K562 (cell line): ENCODE data around the gene B3GALT4. TPM values are rescaled to one million over a fixed set of nuclear protein-coding genes. Genes with fewer than 3 reads are reported as not detected.

ENCODE experiments used
- BHLHE40 ChIP-seq: IDR thresholded peaks from 2 replicates; pipeline ENCODE4 v1.6.1; 2011; ENCODE audit warnings: low read length, improper control_type of control experiment
- CHD7 ChIP-seq: fragments of 200-600 bp; sonication (generic); IDR thresholded peaks from one replicate; pipeline ENCODE4 v1.6.1; 2012; ENCODE audit warnings: mild to moderate bottlenecking, low read depth, low read length, inconsistent platforms
- ERF ChIP-seq: fragments of 450-650 bp; formaldehyde crosslinking; IDR thresholded peaks from 2 replicates; pipeline ENCODE4 v1.4.0; 2020; ENCODE audit warnings: mild to moderate bottlenecking, mixed read lengths
- FOXP4 ChIP-seq: sonication (generic); formaldehyde crosslinking; IDR thresholded peaks from 2 replicates; pipeline ENCODE4 v1.8.0; 2022; ENCODE audit warnings: mild to moderate bottlenecking, missing genetic modification reagents, borderline replicate concordance
- MTA1 ChIP-seq: fragments of 450-650 bp; IDR thresholded peaks from 2 replicates; pipeline ENCODE4 v1.6.1; 2017; ENCODE audit warnings: borderline replicate concordance
- NR2F6 ChIP-seq: fragments of 450-650 bp; formaldehyde crosslinking; IDR thresholded peaks from 2 replicates; pipeline ENCODE4 v1.4.0; 2020; ENCODE audit warnings: mild to moderate bottlenecking
- NUFIP1 ChIP-seq: fragments of 450-650 bp; IDR thresholded peaks from 2 replicates; pipeline ENCODE4 v1.6.1; 2018; ENCODE audit not compliant: partially characterized antibody
- SREBF2 ChIP-seq: sonication (generic); formaldehyde crosslinking; IDR thresholded peaks from 2 replicates; pipeline ENCODE4 v1.4.0; 2020; ENCODE audit warnings: mild to moderate bottlenecking, missing genetic modification reagents
- TBP ChIP-seq: optimal IDR thresholded peaks from 2 replicates; pipeline ENCODE3; 2011; ENCODE audit warnings: low read depth, low read length, improper control_type of control experiment
- TCF3 ChIP-seq: sonication (generic); formaldehyde crosslinking; IDR thresholded peaks from 2 replicates; pipeline ENCODE4 v1.4.0; 2020; ENCODE audit warnings: mild to moderate bottlenecking, missing genetic modification reagents
- ZNF134 ChIP-seq: fragments of 250-450 bp; sonication (Bioruptor Pico); conservative IDR thresholded peaks from 2 replicates; pipeline ENCODE4 v1.4.0; 2020
- ZNF354B ChIP-seq: fragments of 250-450 bp; sonication (Bioruptor Pico); IDR thresholded peaks from 2 replicates; pipeline ENCODE4 v1.4.0; 2020
- polyA plus RNA-seq, 8 experiments: library from polyadenylated mRNA; depleted of rRNA in 4 of 8; stranded (reverse) in 5 of 8; unstranded in 3 of 8; fragments of >200 nt; fragmentation: Nextera tagmentation in 2 of 8; fragmentation: Illumina TruSeq in 1 of 8; extraction: Ambion mirVana in 2 of 8; extraction: Trizol in 1 of 8; gene quantifications; 2 replicates each; pipeline versions ENCODE4 v1.2.1 to v1.2.3, GENCODE V29; 2011 to 2014; ENCODE audit warnings: inconsistent platforms in 1 of 8, missing spikeins in 1 of 8
- total RNA-seq, 7 experiments: library from RNA; depleted of rRNA in 6 of 7; stranded (reverse); fragments of >200 nt in 6 of 7; fragmentation: Illumina TruSeq in 2 of 7; extraction: Trizol in 2 of 7; gene quantifications; 2 replicates each; pipeline versions ENCODE4 v1.2.1 to v1.2.3, GENCODE V29; 2011 to 2021; ENCODE audit warnings: low replicate concordance in 1 of 7

Gene B3GALT4
- total and polyA plus RNA-seq, 9 of the 15 experiments (the other 6 are each of a cell fraction or from before 2014, with no cell fraction given), result 0.11 to 1.3 (median 0.53) TPM; not detected in 1

GRCh38 chr6:33313105-33313708 is 36.3 kb downstream of the B3GALT4 start (continued):
- no peak for TF ChIP-seq TCF3
- TF ChIP-seq ERF, result no peak
- TF ChIP-seq CHD7, result no peak
- no peak for TF ChIP-seq ZNF354B (CRISPR knock-in tag)
- no peak for TF ChIP-seq BHLHE40
- no peak for TF ChIP-seq TBP
- TF ChIP-seq NR2F6 (CRISPR knock-in tag), result no peak
- TF ChIP-seq NUFIP1, result no peak
- TF ChIP-seq ZNF134 (CRISPR knock-in tag), result no peak
- TF ChIP-seq MTA1, result no peak
- TF ChIP-seq FOXP4 (CRISPR knock-in tag), result no peak
- TF ChIP-seq SREBF2 (CRISPR knock-in tag), result no peak
